Activated B cell treated with CpG ODN at 0.5 μM for 24 hours (primary cell): Measurements from ENCODE around the gene NKD2. TPM values are rescaled to one million over a fixed set of nuclear protein-coding genes. Genes with fewer than 3 reads are reported as not detected.

Source experiments
- ATAC-seq: fragments of 200-7000 bp; cut with Tn5 transposase; one replicate; pipeline ENCODE4 v1.10.0; 2021; ENCODE audit warnings: low read depth, mild to moderate bottlenecking, moderate library complexity
- CTCF ChIA-PET: fragments of 350-600 bp; sonication (Branson Sonifier 250); formaldehyde crosslinking; loops from one replicate; lab custom pipeline; 2021; ENCODE audit warnings: antibody characterized with exemption; lab: Charles Lee
- POLR2A ChIA-PET: fragments of 350-600 bp; sonication (Branson Sonifier 250); formaldehyde crosslinking; loops from one replicate; lab custom pipeline; 2021; ENCODE audit warnings: antibody characterized with exemption; lab: Charles Lee
- DNase-seq: peaks from one replicate; pipeline ENCODE4 v3.0.0; 2022
- H3K27ac Mint-ChIP-seq: one replicate; pipeline ENCODE4 v1.8.0; 2020; ENCODE audit warnings: mixed read lengths
- H3K27me3 Mint-ChIP-seq: one replicate; pipeline ENCODE4 v1.8.0; 2021; ENCODE audit warnings: mixed read lengths
- H3K36me3 Mint-ChIP-seq: one replicate; pipeline ENCODE4 v1.8.0; 2021; ENCODE audit warnings: low read depth, mixed read lengths
- H3K4me1 Mint-ChIP-seq: one replicate; pipeline ENCODE4 v1.8.0; 2021; ENCODE audit warnings: mixed read lengths
- H3K4me3 Mint-ChIP-seq: one replicate; pipeline ENCODE4 v1.8.0; 2020; ENCODE audit warnings: mild to moderate bottlenecking, mixed read lengths
- H3K9me3 Mint-ChIP-seq: one replicate; pipeline ENCODE4 v1.8.0; 2020; ENCODE audit warnings: mixed read lengths
- intact Hi-C: fragments of 100-400 bp; cut with micrococcal nuclease; formaldehyde crosslinking; loops from one replicate; pipeline ENCODE4 v1.15.1; 2024
- total RNA-seq: library from RNA; stranded (reverse); gene quantifications from 2 replicates; pipeline ENCODE4 v1.2.3, GENCODE V29; 2022
- TF ChIP-seq, protein P1 (sequence below): fragments of 200-600 bp; IDR thresholded peaks from one replicate; pipeline ENCODE4 v1.8.0; 2022; ENCODE audit warnings: antibody characterized with exemption, mild to moderate bottlenecking

NKD2 gene
- total RNA-seq, 1 donor from 2014 or later = 0.16 TPM

DNA sequence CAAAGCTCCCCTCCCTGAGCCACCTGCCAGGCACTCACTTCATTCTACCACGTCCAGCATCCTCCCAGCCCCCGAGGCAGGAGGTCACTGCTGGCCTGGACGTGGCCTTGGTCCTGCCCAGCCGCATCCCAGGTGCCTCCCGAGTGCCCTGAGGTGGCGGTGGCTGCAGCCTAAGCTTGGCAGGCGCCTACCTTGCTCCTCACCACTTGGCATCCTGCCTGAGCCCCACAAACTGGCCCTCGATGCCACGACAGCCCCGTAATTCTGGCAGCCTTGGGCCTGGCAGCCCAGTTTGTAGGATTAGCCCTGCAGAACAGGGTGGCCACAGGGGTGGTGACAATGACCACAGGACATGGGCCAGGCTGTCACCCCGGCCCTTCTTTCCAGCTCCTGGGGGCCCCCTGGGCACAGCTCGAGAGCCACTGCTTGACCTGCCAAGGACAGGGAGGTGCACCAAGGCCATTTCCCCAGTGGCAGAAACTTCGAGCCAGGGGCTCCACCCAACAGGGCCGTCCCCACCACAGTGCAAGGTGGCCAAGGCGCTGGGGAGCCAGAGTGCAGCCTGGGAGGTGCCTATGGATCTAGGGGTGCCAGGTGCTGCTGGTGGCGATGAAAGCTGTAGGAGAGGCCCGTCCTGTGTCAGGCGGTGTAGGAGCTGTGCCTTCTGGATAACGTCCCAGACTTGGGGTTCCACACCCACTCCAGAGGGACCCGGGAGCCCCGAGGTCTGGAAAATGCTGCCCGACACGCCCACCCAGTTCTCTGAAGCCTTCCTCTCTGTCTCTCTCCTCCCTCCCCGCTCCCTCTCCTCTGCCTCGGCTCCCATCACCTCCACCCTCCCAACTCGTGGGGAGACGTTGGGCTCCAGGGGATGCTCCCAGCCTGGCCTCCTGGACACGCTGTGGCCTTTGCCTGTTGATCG is 18.4 kb downstream of the NKD2 start:
- H3K27ac Mint-ChIP-seq = no peak overlapping the region
- no peaks in the 10 kb centered on the region for H3K4me1 Mint-ChIP-seq
- ChIA-PET CTCF (no interaction called here), POLR2A (no interaction called here)
- H3K9me3 Mint-ChIP-seq = no peaks in the 10 kb centered on the region
- no peaks in the 10 kb centered on the region for H3K36me3 Mint-ChIP-seq
- intact Hi-C loops = no loop called here
- ATAC-seq = no peak
- no peak for DNase-seq
- no peak overlapping the region for H3K4me3 Mint-ChIP-seq
- H3K27me3 Mint-ChIP-seq = peaks cover 2% of the 10 kb centered on the region
- TF ChIP-seq, protein P1, sequence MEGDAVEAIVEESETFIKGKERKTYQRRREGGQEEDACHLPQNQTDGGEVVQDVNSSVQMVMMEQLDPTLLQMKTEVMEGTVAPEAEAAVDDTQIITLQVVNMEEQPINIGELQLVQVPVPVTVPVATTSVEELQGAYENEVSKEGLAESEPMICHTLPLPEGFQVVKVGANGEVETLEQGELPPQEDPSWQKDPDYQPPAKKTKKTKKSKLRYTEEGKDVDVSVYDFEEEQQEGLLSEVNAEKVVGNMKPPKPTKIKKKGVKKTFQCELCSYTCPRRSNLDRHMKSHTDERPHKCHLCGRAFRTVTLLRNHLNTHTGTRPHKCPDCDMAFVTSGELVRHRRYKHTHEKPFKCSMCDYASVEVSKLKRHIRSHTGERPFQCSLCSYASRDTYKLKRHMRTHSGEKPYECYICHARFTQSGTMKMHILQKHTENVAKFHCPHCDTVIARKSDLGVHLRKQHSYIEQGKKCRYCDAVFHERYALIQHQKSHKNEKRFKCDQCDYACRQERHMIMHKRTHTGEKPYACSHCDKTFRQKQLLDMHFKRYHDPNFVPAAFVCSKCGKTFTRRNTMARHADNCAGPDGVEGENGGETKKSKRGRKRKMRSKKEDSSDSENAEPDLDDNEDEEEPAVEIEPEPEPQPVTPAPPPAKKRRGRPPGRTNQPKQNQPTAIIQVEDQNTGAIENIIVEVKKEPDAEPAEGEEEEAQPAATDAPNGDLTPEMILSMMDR = no peak

DNA sequence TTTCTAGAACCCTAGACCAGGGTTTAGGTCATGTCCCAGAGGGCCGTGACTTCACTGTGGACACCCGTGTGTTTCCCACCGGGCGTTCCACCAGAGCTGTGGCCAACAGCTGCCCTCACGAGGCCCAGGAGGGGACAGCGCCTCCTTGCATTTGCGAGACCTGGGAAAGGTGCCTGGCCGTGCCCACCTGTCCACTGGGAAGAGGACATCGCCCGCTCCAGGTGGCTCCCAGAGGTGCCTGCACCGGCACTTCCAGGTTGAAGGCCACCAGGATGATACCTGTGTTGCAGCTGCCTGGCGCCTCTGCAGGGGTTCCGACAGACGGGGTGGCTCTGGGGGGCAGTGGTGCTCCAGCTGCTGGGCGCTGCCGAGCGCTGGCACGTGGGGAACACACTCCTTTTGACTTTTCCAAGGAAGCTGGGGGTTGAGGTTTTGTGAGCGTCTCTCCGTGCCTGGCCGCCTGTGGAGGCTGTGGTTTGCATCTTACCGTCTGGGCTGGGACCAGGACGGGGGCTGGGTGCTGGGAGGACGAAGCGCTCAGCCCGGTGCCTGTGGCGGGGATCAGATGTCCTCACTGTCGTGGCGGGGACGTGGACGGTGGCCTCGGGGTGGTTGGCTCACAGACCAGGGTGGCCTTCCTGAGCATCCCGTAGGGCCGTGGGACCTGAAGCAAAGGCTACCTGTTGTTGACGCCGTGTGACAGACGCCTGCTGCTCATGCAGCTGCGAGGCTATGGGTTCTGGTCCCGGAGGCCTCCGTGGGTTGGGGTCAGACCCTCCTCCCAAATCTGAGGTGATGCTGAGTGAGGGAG is 19.2 kb downstream of the NKD2 start:
- peaks cover 2% of the 10 kb centered on the region for H3K27me3 Mint-ChIP-seq
- no peak overlapping the region for H3K27ac Mint-ChIP-seq
- DNase-seq = no peak
- no peak overlapping the region for H3K4me3 Mint-ChIP-seq
- H3K36me3 Mint-ChIP-seq = no peaks in the 10 kb centered on the region
- no peaks in the 10 kb centered on the region for H3K9me3 Mint-ChIP-seq
- no peaks in the 10 kb centered on the region for H3K4me1 Mint-ChIP-seq
- ATAC-seq = no peak
- intact Hi-C loops = no loop called here
- CTCF ChIA-PET = no interaction called here
- POLR2A ChIA-PET = no interaction called here
- TF ChIP-seq, protein P1 = no peak

DNA sequence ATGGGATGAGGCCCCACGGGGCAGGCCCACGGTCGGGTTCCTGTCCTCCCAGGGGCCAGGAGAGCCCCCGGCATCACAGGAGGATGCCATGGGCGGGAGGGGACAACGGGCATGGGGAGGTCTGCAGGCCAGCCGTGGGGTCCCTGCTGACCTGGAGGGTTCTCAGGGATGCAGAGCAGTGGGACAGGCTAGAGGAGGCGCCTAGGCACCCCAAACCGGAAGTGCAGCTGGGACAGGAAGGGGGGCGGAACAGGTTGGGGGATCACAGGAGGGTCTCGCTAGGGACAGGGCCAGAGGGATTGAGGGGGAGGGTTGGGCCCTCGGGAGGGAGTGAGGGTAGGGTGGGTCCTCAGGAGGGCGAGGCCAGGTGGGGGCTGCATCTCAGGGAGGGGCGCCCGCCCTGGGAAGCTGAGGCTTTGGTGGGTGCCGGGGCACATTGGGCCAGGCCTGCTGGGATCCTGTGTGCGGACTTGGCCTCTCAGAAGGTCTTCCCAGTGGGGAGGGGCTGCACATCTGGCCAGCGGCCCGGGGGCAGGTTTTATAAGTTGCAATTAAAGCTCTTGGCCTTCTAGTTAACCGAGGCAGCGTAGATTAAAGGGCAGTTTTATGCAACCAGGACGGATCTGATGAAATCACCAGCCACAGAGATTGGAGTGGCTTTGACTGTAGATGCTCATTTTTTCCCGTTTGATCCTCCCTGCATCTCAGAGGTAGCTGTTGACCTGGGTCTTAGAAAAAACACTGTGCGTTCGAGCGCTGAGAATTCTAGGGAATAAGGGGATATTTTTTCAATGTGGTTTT is 20.1 kb downstream of the NKD2 start:
- Mint-ChIP-seq H3K9me3 (no peaks in the 10 kb centered on the region), H3K27ac (no peak overlapping the region), H3K4me3 (no peak overlapping the region), H3K36me3 (no peaks in the 10 kb centered on the region), H3K27me3 (peaks cover 2% of the 10 kb centered on the region), H3K4me1 (no peaks in the 10 kb centered on the region)
- ChIA-PET POLR2A (no interaction called here), CTCF (no interaction called here)
- intact Hi-C loops = no loop called here
- TF ChIP-seq, protein P1 = no peak
- no peak for ATAC-seq
- no peak for DNase-seq

DNA sequence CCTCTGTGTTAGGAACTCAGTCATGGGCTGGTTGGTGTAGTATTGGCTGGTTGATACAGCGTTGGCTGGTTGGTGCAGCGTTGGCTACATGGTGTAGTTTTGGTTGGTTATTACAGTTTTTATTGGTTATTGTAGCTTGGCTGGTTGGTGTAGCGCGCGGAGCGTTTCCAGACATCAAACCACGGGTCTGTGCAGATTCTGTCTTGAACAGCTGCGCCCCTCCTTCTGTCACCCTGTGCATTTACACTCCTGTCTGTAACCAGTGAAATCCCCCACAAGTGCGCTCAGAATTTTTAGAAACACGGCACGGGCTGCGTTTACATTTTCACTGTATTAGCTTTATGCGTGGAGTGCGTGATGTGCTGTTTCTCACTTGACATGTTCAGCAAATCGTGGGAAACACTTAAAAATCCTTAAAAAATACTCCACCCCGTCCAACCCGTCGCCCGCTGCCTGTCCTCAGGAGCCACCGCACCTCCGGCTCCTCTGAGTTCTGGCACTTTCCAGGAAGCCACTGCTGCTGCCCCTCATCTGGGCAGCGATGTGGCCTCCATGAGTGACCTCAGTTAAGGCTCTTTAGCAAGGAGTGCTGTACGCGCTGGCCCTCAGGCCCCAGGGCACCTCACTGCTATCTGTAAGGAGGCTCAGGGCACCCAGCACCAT is 20.8 kb downstream of the NKD2 start:
- intact Hi-C loops = no loop called here
- TF ChIP-seq, protein P1 = no peak
- Mint-ChIP-seq H3K36me3 (no peaks in the 10 kb centered on the region), H3K4me3 (no peak overlapping the region), H3K27me3 (peaks cover 2% of the 10 kb centered on the region), H3K9me3 (no peaks in the 10 kb centered on the region), H3K4me1 (no peaks in the 10 kb centered on the region), H3K27ac (no peak overlapping the region)
- ATAC-seq = no peak
- CTCF ChIA-PET = no interaction called here
- POLR2A ChIA-PET = interaction anchor here (0.6 kb wide), 1 partner anchor 109 kb away, joined by 5 read pairs; no protein-coding TSS in a partner anchor
- no peak for DNase-seq
